ENCODE results near the gene CSK.
"Not testable (repeated sequence)": the region's sequence is repeated elsewhere in the genome, so short reads cannot be mapped to it uniquely, and the experiment has no call there.

The CSK gene

GRCh38 chr15:74781431-74782258 lies at the start of gene CSK:
TSS of gene CSK (plus strand) at chr15:74782080. CDS start at chr15:74798298, 16,218 bp downstream.
- peak; percentile 78 for DNase-seq

GRCh38 chr15:74732846-74733245 lies 49.0 kb upstream of the CSK start:
- no peak for DNase-seq

GRCh38 chr15:74733269-74733668 lies 48.6 kb upstream of the CSK start:
- DNase-seq = no peak

- DNase-seq = no peak
Measured at GRCh38 chr15:74735305-74735704, 46.6 kb upstream of the CSK start.

GRCh38 chr15:74738239-74738638 lies 43.6 kb upstream of the CSK start:
- not testable (repeated sequence) for DNase-seq

GRCh38 chr15:74742422-74742821 lies 39.5 kb upstream of the CSK start:
- DNase-seq = no peak

- DNase-seq = no peak
Measured at GRCh38 chr15:74746389-74746788, 35.5 kb upstream of the CSK start.

- no peak for DNase-seq
Measured at GRCh38 chr15:74748322-74748946, 33.4 kb upstream of the CSK start, which contains the start of gene CYP1A2. TSS of gene CYP1A2 (plus strand) at chr15:74748845. CDS start at chr15:74749739, 894 bp downstream.

- no peak for DNase-seq
Measured at GRCh38 chr15:74749832-74750231, 32.0 kb upstream of the CSK start.

- DNase-seq = no peak
Measured at GRCh38 chr15:74750751-74751150, 31.1 kb upstream of the CSK start.

- no peak for DNase-seq
Measured at GRCh38 chr15:74752011-74752410, 29.9 kb upstream of the CSK start.

GRCh38 chr15:74752531-74752930 lies 29.3 kb upstream of the CSK start:
- DNase-seq = no peak

- no peak for DNase-seq
Measured at GRCh38 chr15:74754593-74755215, 27.2 kb upstream of the CSK start.

GRCh38 chr15:74758736-74759135 lies 23.1 kb upstream of the CSK start:
- no peak for DNase-seq

- DNase-seq = no peak
Measured at GRCh38 chr15:74762791-74763150, 19.1 kb upstream of the CSK start.

GRCh38 chr15:74763416-74763815 lies 18.5 kb upstream of the CSK start:
- no peak for DNase-seq

GRCh38 chr15:74767167-74768098 lies 14.4 kb upstream of the CSK start:
- no peak for DNase-seq

GRCh38 chr15:74768099-74768770 lies 13.6 kb upstream of the CSK start:
- peak; percentile 28 for DNase-seq

GRCh38 chr15:74768771-74769342 lies 13.0 kb upstream of the CSK start:
- peak; percentile 81 for DNase-seq

GRCh38 chr15:74769463-74770025 lies 12.3 kb upstream of the CSK start:
- DNase-seq = no peak

GRCh38 chr15:74770211-74770903 lies 11.5 kb upstream of the CSK start:
- no peak for DNase-seq
